ENCODE data around the gene PACC1. TPM values are rescaled to one million over a fixed set of nuclear protein-coding genes. Genes with fewer than 3 reads are reported as not detected.

PACC1 gene
- polyA plus RNA-seq, 3 donors from 2014 or later = 9.2 to 10.2 (median 9.8) TPM

DNA sequence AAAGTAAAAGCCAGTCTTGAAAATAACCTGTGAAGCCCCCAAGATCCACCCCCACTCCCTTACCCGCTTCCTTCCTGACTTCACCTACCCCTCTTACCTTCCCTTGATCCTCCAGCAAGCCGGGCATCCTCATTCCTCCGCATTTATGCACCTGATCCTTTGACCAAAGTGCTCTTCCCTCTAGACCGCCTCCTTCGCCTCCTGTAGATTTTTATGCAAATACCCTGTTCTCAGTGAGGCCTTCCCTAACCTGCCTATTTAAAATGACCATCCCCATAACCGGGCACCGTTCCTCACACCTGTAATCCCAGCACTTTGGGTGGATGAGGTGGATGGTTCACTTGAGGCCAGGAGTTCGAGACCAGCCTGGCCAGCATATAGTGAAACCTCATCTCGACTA, 17.0 kb upstream of the PACC1 start:
- H3K4me3 Mint-ChIP-seq = peak overlapping the region in 3 of 5 donors; percentile 31 to 59 (median 55)
- peaks cover 8 to 11% of the 10 kb centered on the region in 2 donors for H3K4me1 Mint-ChIP-seq
- no peaks in the 10 kb centered on the region for H3K9me3 Mint-ChIP-seq
- H3K27ac Mint-ChIP-seq = no peak overlapping the region
- peaks cover 0 to 2% (median 0%) of the 10 kb centered on the region in 3 donors for H3K27me3 Mint-ChIP-seq (ENCODE audit: low read depth in 3 of 3)
- no peaks in the 10 kb centered on the region for H3K36me3 Mint-ChIP-seq
- no peak for DNase-seq

DNA sequence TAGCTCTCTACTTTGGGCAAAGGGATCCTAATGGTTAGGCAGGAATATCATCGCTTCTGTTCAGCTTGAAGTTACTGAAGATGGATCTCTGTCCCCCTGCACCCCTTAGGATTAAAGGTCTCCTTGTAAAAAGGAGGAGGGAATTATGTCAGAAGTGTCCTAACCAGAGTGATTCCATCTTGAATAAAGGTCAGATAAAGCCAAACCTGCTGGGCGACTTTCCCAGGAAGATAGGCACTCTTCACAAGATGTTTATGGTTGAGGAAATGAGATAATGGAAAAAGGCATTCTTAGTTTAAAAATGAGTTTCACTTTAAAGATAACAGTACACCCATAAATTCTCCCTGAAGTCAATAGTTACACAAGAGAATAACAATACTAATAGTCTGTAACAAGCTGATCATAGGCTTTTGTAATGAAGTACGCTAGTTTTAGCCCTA, 16.3 kb upstream of the PACC1 start:
- peak overlapping the region in 2 of 5 donors; percentile 31 to 59 for H3K4me3 Mint-ChIP-seq
- H3K36me3 Mint-ChIP-seq = no peaks in the 10 kb centered on the region
- no peak overlapping the region for H3K27ac Mint-ChIP-seq
- H3K4me1 Mint-ChIP-seq = peaks cover 8 to 11% of the 10 kb centered on the region in 2 donors
- no peak for DNase-seq
- H3K9me3 Mint-ChIP-seq = no peaks in the 10 kb centered on the region
- H3K27me3 Mint-ChIP-seq (ENCODE audit: low read depth in 3 of 3) = peaks cover 0 to 2% (median under 1%) of the 10 kb centered on the region in 3 donors

DNA sequence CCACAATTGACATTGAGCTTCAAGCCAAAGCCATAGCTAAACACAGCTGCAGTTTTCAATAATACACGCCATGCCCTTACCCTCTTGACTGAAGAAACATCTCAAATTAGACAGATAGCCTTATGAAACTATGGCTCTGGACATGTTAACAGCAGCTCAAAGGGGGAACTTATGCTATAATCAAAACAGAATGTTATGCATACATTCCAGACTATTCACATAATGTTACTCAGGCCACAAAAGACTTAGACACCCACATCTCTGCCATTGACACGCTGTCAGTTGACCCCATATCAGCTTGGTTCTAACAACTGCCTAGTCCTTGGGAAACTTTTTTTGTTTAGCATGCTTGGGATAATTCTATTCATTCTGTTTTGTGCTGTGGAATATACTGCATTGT, 15.7 kb upstream of the PACC1 start:
- no peak overlapping the region for H3K27ac Mint-ChIP-seq
- no peak overlapping the region for H3K4me3 Mint-ChIP-seq

DNA sequence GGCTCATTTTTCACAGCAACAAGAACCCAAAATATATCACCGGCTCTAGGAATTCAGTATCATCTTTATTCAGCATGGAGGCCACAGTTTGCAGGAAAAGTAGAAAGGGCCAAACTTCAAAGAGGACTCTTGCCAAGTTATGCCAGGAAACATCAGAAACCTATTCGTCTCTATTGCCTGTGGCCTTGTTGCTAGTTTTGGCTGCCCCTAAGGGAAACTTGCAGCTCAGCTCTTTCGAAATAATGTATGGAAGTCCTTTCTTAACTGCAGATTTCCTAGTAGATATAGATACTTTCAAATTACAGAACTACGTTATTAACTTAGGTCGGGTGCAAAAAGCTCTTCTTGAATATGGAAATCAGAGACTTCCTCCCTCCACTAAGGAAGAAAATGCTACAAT, 13.8 kb upstream of the PACC1 start:
- Mint-ChIP-seq H3K9me3 (no peaks in the 10 kb centered on the region), H3K4me3 (no peak overlapping the region), H3K27me3 (ENCODE audit: low read depth in 3 of 3) (peaks cover 2 to 5% (median 3%) of the 10 kb centered on the region in 3 donors), H3K27ac (no peak overlapping the region), H3K36me3 (no peaks in the 10 kb centered on the region), H3K4me1 (peaks cover 2 to 11% of the 10 kb centered on the region in 2 donors)
- DNase-seq = no peak

More for the DNA sequence above, 15.7 kb upstream of the PACC1 start:
- Mint-ChIP-seq H3K27me3 (ENCODE audit: low read depth in 3 of 3) (peaks cover 0 to 3% (median 2%) of the 10 kb centered on the region in 3 donors), H3K9me3 (no peaks in the 10 kb centered on the region), H3K4me1 (peaks cover 8 to 11% of the 10 kb centered on the region in 2 donors), H3K36me3 (no peaks in the 10 kb centered on the region)
- DNase-seq = no peak

DNA sequence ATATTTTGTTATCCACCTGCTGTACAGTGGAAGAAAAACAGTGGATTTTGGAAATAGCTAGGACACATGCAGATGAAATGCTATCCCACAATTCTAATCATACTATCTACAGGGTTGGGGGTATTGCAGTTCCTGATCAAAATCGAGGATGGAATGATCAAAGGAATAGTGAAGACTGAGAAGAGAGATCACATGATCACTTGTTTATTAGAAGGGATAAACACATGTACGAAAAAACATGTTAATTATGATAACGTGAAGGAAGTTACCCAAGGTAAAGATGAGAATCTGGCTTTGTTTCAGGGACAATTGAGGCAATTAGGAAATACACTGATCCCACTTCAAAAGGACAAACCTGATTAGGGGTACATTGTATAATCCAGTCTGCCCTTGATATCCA, 9.2 kb upstream of the PACC1 start:
- Mint-ChIP-seq H3K4me3 (no peak overlapping the region), H3K9me3 (no peaks in the 10 kb centered on the region), H3K36me3 (no peaks in the 10 kb centered on the region), H3K27ac (no peak overlapping the region), H3K4me1 (no peaks in the 10 kb centered on the region), H3K27me3 (ENCODE audit: low read depth in 3 of 3) (peaks cover 3 to 7% (median 3%) of the 10 kb centered on the region in 3 donors)
- no peak for DNase-seq

DNA sequence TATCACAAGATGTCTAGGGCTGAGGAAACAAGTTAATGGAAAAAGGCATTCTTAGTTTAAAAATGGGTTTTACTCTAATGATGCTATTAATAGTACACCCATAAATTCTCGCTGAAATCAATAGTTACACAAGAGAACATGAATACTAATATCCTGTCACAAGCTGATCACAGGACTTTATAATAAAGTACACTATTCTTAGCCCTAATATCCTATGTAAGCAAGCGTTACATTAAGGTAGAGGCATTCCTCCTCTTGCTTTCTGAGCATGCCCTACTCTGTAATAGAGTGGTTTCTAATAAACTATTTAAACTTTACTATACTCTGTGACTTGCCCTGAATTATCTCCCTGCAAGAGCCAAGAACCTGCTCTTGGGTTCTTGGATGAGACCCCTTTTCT, 6.5 kb upstream of the PACC1 start:
- no peaks in the 10 kb centered on the region for H3K36me3 Mint-ChIP-seq
- no peak overlapping the region for H3K27ac Mint-ChIP-seq
- H3K4me1 Mint-ChIP-seq = peaks cover 5 to 6% of the 10 kb centered on the region in 2 donors

DNA sequence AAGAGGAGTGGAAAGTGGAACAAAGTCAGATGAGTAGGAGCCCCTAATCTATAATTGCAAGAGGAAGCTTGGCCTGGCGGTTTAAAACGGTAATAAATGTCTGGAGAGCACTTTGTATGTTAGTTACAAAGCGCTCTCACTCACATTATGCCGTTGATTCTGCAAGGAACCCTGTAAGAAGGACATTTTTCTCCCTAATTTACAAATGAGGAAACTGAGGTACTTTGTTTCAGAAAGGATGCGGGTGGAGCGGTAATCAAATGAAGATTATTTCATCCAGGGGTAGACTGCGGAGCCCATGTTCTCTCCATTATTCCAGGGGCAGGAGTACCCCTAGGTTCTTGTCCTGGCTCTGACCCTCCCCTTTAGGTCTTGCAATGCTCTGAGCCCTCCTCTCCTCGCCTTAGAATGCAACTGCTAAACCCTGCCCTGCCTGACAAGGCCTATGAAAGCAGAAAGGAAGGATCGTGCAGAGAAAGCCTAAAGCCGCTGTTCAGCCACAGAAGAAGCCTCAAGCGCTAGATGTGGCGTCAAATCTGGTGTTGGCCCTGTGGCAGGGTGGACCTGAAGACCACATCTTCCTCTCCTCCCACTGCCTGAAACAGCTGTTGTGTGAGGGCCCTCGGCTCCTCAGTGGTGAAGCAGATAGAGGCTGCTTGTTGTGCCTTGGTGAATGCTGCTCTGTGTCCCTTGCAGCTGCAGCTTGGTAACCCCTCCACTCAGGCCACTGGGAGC, 588 bp upstream of the PACC1 start:
- Mint-ChIP-seq H3K36me3 (peaks cover 1 to 8% (median 6%) of the 10 kb centered on the region in 3 donors), H3K9me3 (no peaks in the 10 kb centered on the region), H3K4me3 (peak overlapping the region; percentile 87 to 94 (median 92)), H3K4me1 (peaks cover 38 to 39% of the 10 kb centered on the region in 2 donors), H3K27ac (peak overlapping the region; percentile 89 to 98 (median 94)), H3K27me3 (ENCODE audit: low read depth in 3 of 3) (peaks cover 0 to 4% (median 2%) of the 10 kb centered on the region in 3 donors)
- peak; percentile 59 to 65 (median 64) for DNase-seq

More for the DNA sequence above, 6.5 kb upstream of the PACC1 start:
- Mint-ChIP-seq H3K27me3 (ENCODE audit: low read depth in 3 of 3) (peaks cover 3 to 7% (median 6%) of the 10 kb centered on the region in 3 donors), H3K9me3 (no peaks in the 10 kb centered on the region), H3K4me3 (no peak overlapping the region)
- DNase-seq = no peak

DNA sequence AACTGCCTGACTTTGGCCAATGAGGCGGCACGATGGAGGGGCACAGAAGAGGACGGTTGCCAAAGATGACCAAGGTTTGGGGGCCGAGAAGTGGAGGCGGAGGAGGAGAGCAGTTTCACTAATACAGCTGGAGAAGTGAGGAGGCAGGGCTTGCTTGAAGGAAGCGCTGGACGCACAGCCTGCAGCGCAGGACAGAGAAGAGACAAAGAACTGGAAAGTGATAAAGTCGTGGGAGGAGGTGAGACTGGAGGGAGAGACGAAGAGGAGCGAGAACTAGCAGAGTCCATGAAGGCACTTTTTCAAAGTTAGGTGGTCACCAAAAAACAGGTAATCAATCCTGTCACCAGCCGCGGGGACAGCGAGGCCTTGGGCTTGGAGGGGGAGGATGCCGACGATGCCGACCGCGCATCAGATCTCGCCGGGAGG, 771 bp downstream of the PACC1 start:
- Mint-ChIP-seq H3K27ac (peak overlapping the region; percentile 29 to 98 (median 83)), H3K27me3 (ENCODE audit: low read depth in 3 of 3) (peaks cover 0 to 4% (median under 1%) of the 10 kb centered on the region in 3 donors), H3K4me1 (peaks cover 38 to 39% of the 10 kb centered on the region in 2 donors), H3K9me3 (no peaks in the 10 kb centered on the region), H3K4me3 (peak overlapping the region; percentile 87 to 94 (median 92)), H3K36me3 (peaks cover 13 to 21% (median 17%) of the 10 kb centered on the region in 3 donors)
- no peak for DNase-seq

DNA sequence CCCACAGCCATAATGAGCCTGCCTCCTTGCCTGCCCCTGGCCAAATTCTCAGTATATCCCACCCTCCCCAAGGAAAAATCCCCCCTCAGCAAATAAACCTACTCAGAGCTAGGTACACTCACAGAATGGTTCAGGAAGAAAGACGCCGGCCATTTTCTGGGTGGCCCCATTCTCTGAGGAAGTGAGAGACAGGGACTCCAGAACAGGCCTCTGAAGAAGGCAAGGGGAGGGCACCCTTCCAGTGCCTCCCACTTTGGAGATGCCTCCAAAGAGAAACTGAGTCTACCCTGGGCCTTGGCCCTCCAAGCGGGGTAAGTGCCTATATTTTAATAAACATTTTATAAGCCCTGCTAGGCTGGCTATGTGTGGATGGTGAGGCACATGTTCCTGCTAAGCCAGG, 2.3 kb downstream of the PACC1 start:
- H3K9me3 Mint-ChIP-seq = no peaks in the 10 kb centered on the region
- H3K4me1 Mint-ChIP-seq = peaks cover 38 to 39% of the 10 kb centered on the region in 2 donors
- peak overlapping the region in 4 of 5 donors; percentile 87 to 94 (median 90) for H3K4me3 Mint-ChIP-seq
- DNase-seq = no peak
- peaks cover 18 to 30% (median 19%) of the 10 kb centered on the region in 3 donors for H3K36me3 Mint-ChIP-seq
- peaks cover 0 to 2% (median 0%) of the 10 kb centered on the region in 3 donors for H3K27me3 Mint-ChIP-seq (ENCODE audit: low read depth in 3 of 3)
- no peak overlapping the region for H3K27ac Mint-ChIP-seq

DNA sequence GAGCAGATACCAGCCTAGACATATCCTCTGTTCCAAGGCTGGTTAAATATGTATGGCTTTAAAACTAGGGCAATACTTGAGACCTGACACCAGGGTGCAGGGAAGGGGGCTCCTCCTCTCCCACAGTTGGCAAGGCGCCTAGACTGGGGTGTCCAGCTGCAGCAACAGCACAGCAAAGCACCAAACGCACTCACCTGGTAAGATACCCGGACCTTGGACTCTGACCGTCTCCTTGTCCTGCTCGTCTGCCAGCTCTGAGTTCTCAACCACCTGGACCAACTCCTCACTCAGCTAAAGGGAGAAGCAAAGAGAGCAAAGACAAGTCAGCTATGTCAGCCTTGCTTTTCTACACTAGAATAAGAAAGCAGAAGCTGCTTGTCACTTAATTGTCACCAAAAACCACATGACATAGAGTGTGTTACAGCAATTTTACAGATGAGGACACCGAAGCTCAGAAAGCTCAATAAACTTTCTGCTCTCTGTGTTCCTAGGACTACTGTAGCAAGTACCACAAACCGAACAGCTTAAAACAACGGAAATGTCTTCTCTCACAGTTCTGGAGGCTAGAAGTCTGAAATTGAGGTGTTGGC, 4.4 kb downstream of the PACC1 start:
- Mint-ChIP-seq H3K4me1 (peaks cover 24 to 26% of the 10 kb centered on the region in 2 donors), H3K9me3 (no peaks in the 10 kb centered on the region), H3K4me3 (no peak overlapping the region), H3K27me3 (ENCODE audit: low read depth in 3 of 3) (peaks cover 0 to 2% (median 0%) of the 10 kb centered on the region in 3 donors), H3K27ac (peak overlapping the region in 1 of 6 donors; percentile 7), H3K36me3 (peaks cover 21 to 41% (median 28%) of the 10 kb centered on the region in 3 donors)
- no peak for DNase-seq

DNA sequence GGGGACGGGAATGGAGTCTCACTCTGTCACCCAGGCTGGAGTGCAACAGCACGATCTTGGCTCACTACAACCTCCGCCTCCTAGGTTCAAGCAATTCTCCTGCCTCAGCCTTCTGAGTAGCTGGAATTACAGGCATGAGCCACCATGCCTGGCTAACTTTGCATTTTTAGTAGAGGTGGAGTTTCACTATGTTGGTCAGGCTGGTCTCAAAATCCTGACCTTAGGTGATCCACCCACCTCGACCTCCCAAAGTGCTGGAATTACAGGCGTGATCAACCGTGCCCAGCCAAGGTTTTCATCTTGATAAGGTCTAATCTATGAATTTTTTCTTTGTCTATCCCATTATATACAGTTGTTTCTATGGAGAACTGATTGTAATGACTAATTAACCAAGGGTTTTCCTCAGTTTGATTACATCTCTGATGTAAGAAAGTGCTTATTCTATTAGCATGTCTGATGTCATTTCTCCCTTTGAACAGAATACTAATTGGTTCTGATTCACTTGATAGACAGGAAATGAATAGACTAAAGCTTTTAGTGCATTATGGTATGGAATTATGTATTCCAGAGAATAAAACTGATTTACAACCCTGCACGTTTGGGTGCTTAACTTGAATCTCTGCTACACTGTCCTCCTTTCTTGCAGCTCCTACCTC, 11.9 kb downstream of the PACC1 start:
- Mint-ChIP-seq H3K36me3 (peaks cover 16 to 31% (median 24%) of the 10 kb centered on the region in 3 donors), H3K27me3 (ENCODE audit: low read depth in 3 of 3) (peaks cover 0 to 3% (median 0%) of the 10 kb centered on the region in 3 donors), H3K9me3 (no peaks in the 10 kb centered on the region), H3K27ac (peak overlapping the region in 1 of 6 donors; percentile 62), H3K4me3 (no peak overlapping the region), H3K4me1 (peaks cover 0 to 4% of the 10 kb centered on the region in 2 donors)
- DNase-seq = no peak

DNA sequence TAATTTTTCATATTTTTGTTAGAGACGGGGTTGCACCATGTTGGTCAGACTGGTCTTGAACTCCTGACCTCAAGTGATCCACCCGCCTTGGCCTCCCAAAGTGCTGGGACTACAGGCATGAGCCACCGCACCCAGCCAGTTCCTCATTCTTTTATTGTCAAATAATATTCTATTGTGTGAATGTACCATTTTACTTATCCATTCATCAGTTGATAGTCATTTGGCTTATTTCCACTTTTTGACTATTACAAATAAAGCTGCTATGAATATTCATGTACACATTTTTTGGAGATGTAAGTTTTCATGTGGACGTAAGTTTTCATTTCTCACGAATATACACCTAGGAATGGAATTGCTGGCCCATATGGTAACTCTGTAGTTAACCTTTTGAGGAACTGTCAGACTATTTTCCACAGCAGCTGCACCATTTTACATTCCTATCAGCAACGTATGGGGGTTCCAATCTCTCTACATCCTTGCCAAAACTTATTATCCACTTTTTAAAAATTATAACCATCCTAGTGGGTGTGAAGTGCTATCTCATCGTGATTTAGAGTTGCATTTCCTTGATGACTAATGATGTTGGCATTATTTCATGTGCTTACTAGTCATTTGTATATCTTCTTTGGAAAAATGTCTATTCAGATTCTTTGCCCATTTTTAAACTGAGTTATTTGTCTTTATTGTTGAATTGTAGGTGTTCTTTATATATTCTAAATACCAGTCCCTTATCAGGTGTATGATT, 12.7 kb downstream of the PACC1 start:
- no peak for DNase-seq
- Mint-ChIP-seq H3K4me3 (no peak overlapping the region), H3K4me1 (peaks cover 0 to 10% of the 10 kb centered on the region in 2 donors), H3K27ac (no peak overlapping the region), H3K36me3 (peaks cover 15 to 27% (median 25%) of the 10 kb centered on the region in 3 donors), H3K27me3 (ENCODE audit: low read depth in 3 of 3) (peaks cover 0 to 3% (median 0%) of the 10 kb centered on the region in 3 donors), H3K9me3 (peaks cover 0 to 2% (median 1%) of the 10 kb centered on the region in 6 donors)

DNA sequence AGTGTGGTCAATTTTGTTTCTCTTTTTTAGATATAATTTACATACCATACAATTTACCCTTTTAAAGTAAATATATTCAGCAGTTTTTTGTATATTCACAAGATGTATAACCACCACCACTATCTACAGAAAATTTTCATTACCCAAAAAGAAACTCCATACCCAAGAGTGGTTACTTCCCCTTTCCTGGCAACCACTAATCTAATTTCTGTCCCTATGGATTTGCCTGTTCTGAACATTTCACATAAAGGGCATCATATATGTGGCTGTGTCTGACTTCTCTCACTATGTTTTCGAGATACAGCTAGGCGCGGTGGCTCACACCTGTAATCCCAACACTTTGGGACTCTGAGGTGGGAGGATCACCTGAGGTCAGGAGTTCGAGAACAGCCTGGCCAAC, 13.6 kb downstream of the PACC1 start:
- Mint-ChIP-seq H3K9me3 (peaks cover 5 to 11% (median 9%) of the 10 kb centered on the region in 6 donors), H3K36me3 (peaks cover 25 to 29% (median 29%) of the 10 kb centered on the region in 3 donors), H3K27me3 (ENCODE audit: low read depth in 3 of 3) (peaks cover 0 to 3% (median 2%) of the 10 kb centered on the region in 3 donors), H3K4me1 (peaks cover 0 to 10% of the 10 kb centered on the region in 2 donors), H3K27ac (no peak overlapping the region), H3K4me3 (no peak overlapping the region)
- no peak for DNase-seq

Data from immature natural killer cell (primary cell).